Uterus (tissue), 2 donors: ENCODE measurements around the gene ABCF2.

Source experiments
- POLR2A ChIP-seq, 2 donors: fragments of 450-650 bp; IDR thresholded peaks; one replicate each; pipeline ENCODE4 v1.6.1; 2016; ENCODE audit warnings: antibody characterized with exemption in 2 of 2, mild to moderate bottlenecking in 1 of 2, moderate library complexity in 1 of 2
- TF ChIP-seq, protein P1 (sequence below), 4 experiments: fragments of 200-600 bp in 2 of 4; fragments of 450-650 bp in 2 of 4; sonication (generic) in 2 of 4; IDR thresholded peaks; one replicate each; pipeline ENCODE4 v1.5.1; 2016 to 2019; ENCODE audit warnings: antibody characterized with exemption in 4 of 4, mild to moderate bottlenecking in 2 of 4, moderate library complexity in 1 of 4

DNA sequence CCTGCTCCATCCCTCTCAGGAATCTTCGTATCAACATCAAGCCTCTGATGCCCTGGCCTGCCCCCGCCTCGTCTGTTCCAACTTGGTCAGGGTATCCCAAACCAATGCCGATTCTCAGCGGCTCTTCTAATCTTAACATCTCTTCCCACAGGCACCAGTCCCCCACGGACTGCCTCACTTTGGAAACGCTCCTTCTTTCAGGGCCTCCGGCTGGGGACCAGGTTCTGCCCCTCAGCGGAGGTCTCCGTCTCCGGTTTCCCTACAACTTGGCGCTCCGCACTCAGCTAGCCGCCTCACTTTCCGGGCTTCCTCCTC, 488 bp downstream of the ABCF2 start:
- TF ChIP-seq, protein P1, sequence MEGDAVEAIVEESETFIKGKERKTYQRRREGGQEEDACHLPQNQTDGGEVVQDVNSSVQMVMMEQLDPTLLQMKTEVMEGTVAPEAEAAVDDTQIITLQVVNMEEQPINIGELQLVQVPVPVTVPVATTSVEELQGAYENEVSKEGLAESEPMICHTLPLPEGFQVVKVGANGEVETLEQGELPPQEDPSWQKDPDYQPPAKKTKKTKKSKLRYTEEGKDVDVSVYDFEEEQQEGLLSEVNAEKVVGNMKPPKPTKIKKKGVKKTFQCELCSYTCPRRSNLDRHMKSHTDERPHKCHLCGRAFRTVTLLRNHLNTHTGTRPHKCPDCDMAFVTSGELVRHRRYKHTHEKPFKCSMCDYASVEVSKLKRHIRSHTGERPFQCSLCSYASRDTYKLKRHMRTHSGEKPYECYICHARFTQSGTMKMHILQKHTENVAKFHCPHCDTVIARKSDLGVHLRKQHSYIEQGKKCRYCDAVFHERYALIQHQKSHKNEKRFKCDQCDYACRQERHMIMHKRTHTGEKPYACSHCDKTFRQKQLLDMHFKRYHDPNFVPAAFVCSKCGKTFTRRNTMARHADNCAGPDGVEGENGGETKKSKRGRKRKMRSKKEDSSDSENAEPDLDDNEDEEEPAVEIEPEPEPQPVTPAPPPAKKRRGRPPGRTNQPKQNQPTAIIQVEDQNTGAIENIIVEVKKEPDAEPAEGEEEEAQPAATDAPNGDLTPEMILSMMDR (IDR thresholded peaks at IDR 0.05): no peak
- TF ChIP-seq POLR2A (IDR thresholded peaks at IDR 0.05): no peak
